Heart left ventricle (tissue), 13 donors: Measurements from ENCODE around the gene SLC25A22.

Experiments
- CTCF ChIP-seq, 12 donors: fragments of 200-600 bp; sonication (generic) in 4 of 12; IDR thresholded peaks; one replicate each; pipeline versions ENCODE4 v1.5.0 to v1.8.0; 2018 to 2022; ENCODE audit warnings: antibody characterized with exemption in 12 of 12, mild to moderate bottlenecking in 5 of 12
- POLR2A ChIP-seq, 2 donors: fragments of 450-650 bp; IDR thresholded peaks; one replicate each; pipeline ENCODE4 v1.6.1; 2017; ENCODE audit warnings: antibody characterized with exemption in 2 of 2, mild to moderate bottlenecking in 2 of 2, moderate library complexity in 2 of 2
- donor health status: ischemic (EF 13 %, LVEDD 7.1; RV severe dilation, severe dysfunction).
- donor health status: DM: no; HTN: yes; CAD: no.
- donor health status: DM: no; HTN: no; CAD: no.
- donor health status: ischemic (EF 25% LVEDD 6.9; RV normal size, moderate dysfunction).
- donor health status: ischemic (EF 25% LVEDD 5.7; RV mildly dilated, moderate dysfunction).
- donor health status: ischemic (EF 35%, LVEDD 5.7; RV mildly dilated, moderate dysfunction).
- donor health status: nonischemic (EF 11% LVEDD 7.7; RV severe dilation, severe dysfunction).
- donor health status: DM: yes; HTN: yes; CAD: no.
- donor health status: PGD.
- donor health status: ischemic (EF 29% LVEDD 5.4; RV normal size, mild dysfunction).
- donor health status: nonischemic (EF 23%, LVEDD 6.1; RV moderate dilation, normal function).

- no peak for TF ChIP-seq CTCF (IDR thresholded peaks at IDR 0.05)
- no peak for TF ChIP-seq POLR2A (IDR thresholded peaks at IDR 0.05)
Measured at GRCh38 chr11:815675-816432, 17.8 kb upstream of the SLC25A22 start.
